GM23248 (cell line): ENCODE measurements around the gene ERAS.

Experiments
- EZH2 ChIP-seq: fragments of 200-600 bp; sonication (generic); IDR thresholded peaks from 2 replicates; pipeline ENCODE4 v1.6.1; 2018; ENCODE audit warnings: antibody characterized with exemption, mild to moderate bottlenecking; ENCODE audit not compliant: insufficient read depth, poor library complexity, severe bottlenecking
- EZH2phosphoT487 ChIP-seq: fragments of 200-600 bp; sonication (generic); IDR thresholded peaks from 2 replicates; pipeline ENCODE4 v1.6.1; 2018; ENCODE audit warnings: antibody characterized with exemption, moderate library complexity, mild to moderate bottlenecking, low read depth; ENCODE audit not compliant: insufficient read depth

- TF ChIP-seq EZH2: no peak
- TF ChIP-seq EZH2phosphoT487: no peak
These were observed 9.4 kb downstream of the ERAS start, which contains the start of gene PCSK1N for GRCh38 chrX:48835524-48836329.
